ENCODE results near the gene CYP3A7. TPM values are rescaled to one million over a fixed set of nuclear protein-coding genes. Genes with fewer than 3 reads are reported as not detected.

CYP3A7 gene
- total RNA-seq, 4 donors from 2014 or later, result 0.26 to 0.34 TPM; not detected in 2

DNA sequence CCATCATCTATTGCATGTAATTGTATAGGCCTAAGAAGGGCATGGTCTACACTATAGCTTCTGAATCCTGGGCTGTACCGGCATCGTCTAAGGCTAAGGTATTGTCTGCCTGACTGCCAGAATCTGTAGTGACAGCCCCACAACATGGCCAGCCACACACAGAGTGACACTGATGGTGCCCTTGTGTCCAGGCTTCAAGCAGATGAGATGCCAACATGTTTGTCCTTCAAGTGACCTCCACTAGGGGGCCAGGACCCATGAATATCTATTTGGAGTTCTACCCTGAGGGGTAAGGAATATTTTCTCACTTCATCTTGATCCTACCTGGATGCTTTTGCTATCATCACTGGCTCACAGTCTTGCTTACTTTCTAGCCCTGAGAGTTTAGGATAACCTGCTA is 1.5 kb downstream of the CYP3A7 start:
- H3K4me1 ChIP-seq, result no peaks in the 10 kb centered on the region
- intact Hi-C loops (cut with DNase I), result loop anchor here (10.0 kb wide), 1 partner anchor 629 kb away; no protein-coding TSS in a partner anchor
- H3K4me3 ChIP-seq, result no peak overlapping the region
- H3K27ac ChIP-seq (replicated peaks in 1 of 4), result no peak overlapping the region
- WGBS, result no CpG with 5 or more reads among the region's 2 CpGs
- TF ChIP-seq, protein P1, sequence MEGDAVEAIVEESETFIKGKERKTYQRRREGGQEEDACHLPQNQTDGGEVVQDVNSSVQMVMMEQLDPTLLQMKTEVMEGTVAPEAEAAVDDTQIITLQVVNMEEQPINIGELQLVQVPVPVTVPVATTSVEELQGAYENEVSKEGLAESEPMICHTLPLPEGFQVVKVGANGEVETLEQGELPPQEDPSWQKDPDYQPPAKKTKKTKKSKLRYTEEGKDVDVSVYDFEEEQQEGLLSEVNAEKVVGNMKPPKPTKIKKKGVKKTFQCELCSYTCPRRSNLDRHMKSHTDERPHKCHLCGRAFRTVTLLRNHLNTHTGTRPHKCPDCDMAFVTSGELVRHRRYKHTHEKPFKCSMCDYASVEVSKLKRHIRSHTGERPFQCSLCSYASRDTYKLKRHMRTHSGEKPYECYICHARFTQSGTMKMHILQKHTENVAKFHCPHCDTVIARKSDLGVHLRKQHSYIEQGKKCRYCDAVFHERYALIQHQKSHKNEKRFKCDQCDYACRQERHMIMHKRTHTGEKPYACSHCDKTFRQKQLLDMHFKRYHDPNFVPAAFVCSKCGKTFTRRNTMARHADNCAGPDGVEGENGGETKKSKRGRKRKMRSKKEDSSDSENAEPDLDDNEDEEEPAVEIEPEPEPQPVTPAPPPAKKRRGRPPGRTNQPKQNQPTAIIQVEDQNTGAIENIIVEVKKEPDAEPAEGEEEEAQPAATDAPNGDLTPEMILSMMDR (IDR thresholded peaks at IDR 0.05), result no peak
- TF ChIP-seq POLR2AphosphoS5 (IDR thresholded peaks at IDR 0.05) (no peak), EP300 (IDR thresholded peaks at IDR 0.05) (no peak), POLR2A (IDR thresholded peaks at IDR 0.05; ENCODE audit: low read depth) (no peak)
- peak; percentile 64 for DNase-seq (ENCODE audit: extremely low spot score)
- H3K36me3 ChIP-seq, result peaks cover 0 to 13% (median 3%) of the 10 kb centered on the region in 4 donors
- H3K27me3 ChIP-seq, result no peaks in the 10 kb centered on the region
- H3K9me3 ChIP-seq, result no peaks in the 10 kb centered on the region

- no peak overlapping the region for H3K4me3 ChIP-seq
- WGBS, result 87% methylated on average over 3 of the region's 3 CpGs
- H3K27me3 ChIP-seq, result no peaks in the 10 kb centered on the region
- peaks cover 0 to 13% (median 3%) of the 10 kb centered on the region in 4 donors for H3K36me3 ChIP-seq
- no peaks in the 10 kb centered on the region for H3K4me1 ChIP-seq
- H3K9me3 ChIP-seq, result no peaks in the 10 kb centered on the region
- TF ChIP-seq, protein P1 (IDR thresholded peaks at IDR 0.05), result no peak
- TF ChIP-seq POLR2AphosphoS5 (IDR thresholded peaks at IDR 0.05), result no peak
- TF ChIP-seq POLR2A (IDR thresholded peaks at IDR 0.05; ENCODE audit: low read depth), result no peak
- no peak for TF ChIP-seq EP300 (IDR thresholded peaks at IDR 0.05)
- H3K27ac ChIP-seq (replicated peaks in 1 of 4), result no peak overlapping the region
- intact Hi-C loops (cut with DNase I), result loop anchor here (10.0 kb wide), 1 partner anchor 628 kb away; no protein-coding TSS in a partner anchor
- no peak for DNase-seq (ENCODE audit: extremely low spot score)
Observed at GRCh38 chr7:99733003-99733402, 2.0 kb downstream of the CYP3A7 start.

DNA sequence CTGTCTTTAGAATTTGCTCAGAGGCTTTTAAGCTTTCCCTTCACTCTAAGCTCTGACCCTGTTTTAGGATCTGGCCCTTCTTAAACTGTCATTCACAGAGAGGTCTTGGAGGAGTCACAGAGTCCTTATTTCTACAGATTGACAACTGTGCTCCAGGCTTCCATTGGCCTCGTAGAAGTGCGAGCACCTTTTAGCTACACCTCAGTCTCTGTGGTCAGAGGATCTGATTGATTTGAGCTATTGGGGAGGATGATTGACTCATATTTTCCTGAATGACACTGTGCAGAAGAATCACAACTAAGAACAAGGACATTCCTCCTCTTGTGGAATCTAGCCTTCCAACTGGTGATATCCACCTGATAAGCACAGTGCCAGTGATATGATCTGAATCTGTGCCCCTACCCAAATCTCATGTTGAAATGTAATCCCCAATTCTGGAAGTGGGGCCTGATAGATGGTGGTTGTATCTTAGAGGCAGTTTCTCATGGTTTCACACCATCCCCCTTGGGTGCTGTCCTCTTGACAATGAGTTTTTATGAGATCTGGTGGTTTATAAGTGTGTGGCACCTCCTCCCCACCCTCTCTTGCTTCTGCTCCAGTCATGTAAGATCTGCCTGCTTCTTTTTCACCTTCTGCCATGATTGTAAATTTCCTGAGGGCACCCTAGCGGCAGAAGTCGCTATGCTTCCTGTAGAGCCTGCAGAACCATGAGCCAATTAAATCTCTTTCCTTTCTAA is 3.2 kb downstream of the CYP3A7 start:
- peak; percentile 50 for DNase-seq (ENCODE audit: extremely low spot score)
- no peaks in the 10 kb centered on the region for H3K27me3 ChIP-seq
- 91% methylated on average over 4 of the region's 4 CpGs for WGBS
- no peak overlapping the region for H3K4me3 ChIP-seq
- intact Hi-C loops (cut with DNase I), result loop anchor here (10.0 kb wide), 1 partner anchor 627 kb away; no protein-coding TSS in a partner anchor
- TF ChIP-seq POLR2A (IDR thresholded peaks at IDR 0.05; ENCODE audit: low read depth) (no peak), EP300 (IDR thresholded peaks at IDR 0.05) (no peak), POLR2AphosphoS5 (IDR thresholded peaks at IDR 0.05) (no peak)
- TF ChIP-seq, protein P1 (IDR thresholded peaks at IDR 0.05), result no peak
- H3K36me3 ChIP-seq, result peaks cover 0 to 4% (median 0%) of the 10 kb centered on the region in 4 donors
- H3K4me1 ChIP-seq, result no peaks in the 10 kb centered on the region
- no peaks in the 10 kb centered on the region for H3K9me3 ChIP-seq
- no peak overlapping the region for H3K27ac ChIP-seq (replicated peaks in 1 of 4)

GRCh38 chr7:99730992-99731391 is 4.0 kb downstream of the CYP3A7 start:
- Histone ChIP-seq H3K27ac (replicated peaks in 1 of 4) (no peak overlapping the region), H3K27me3 (no peaks in the 10 kb centered on the region), H3K4me1 (no peaks in the 10 kb centered on the region), H3K36me3 (no peaks in the 10 kb centered on the region), H3K4me3 (no peak overlapping the region), H3K9me3 (no peaks in the 10 kb centered on the region)
- 86% methylated on average over 3 of the region's 3 CpGs for WGBS
- no peak for TF ChIP-seq EP300 (IDR thresholded peaks at IDR 0.05)
- no peak for TF ChIP-seq POLR2AphosphoS5 (IDR thresholded peaks at IDR 0.05)
- no peak for TF ChIP-seq POLR2A (IDR thresholded peaks at IDR 0.05; ENCODE audit: low read depth)
- TF ChIP-seq, protein P1 (IDR thresholded peaks at IDR 0.05), result no peak
- DNase-seq (ENCODE audit: extremely low spot score), result no peak
- intact Hi-C loops (cut with DNase I), result loop anchor here (10.0 kb wide), 1 partner anchor 626 kb away; no protein-coding TSS in a partner anchor
